ENCODE data around the gene PROKR1.

- no peak for TF ChIP-seq CTCF (IDR thresholded peaks at IDR 0.05; ENCODE audit: borderline replicate concordance, extremely low read depth, low read length, poor library complexity, severe bottlenecking)
- TF ChIP-seq EZH2 (IDR thresholded peaks at IDR 0.05; ENCODE audit: borderline replicate concordance, low read depth, low read length, severe bottlenecking), result no peak
These were observed 20.2 kb downstream of the PROKR1 start for GRCh38 chr2:68663371-68664156.
